Measurements from ENCODE around the gene DLX4. TPM values are rescaled to one million over a fixed set of nuclear protein-coding genes. Genes with fewer than 3 reads are reported as not detected.

Gene DLX4
- total and polyA plus RNA-seq, 8 donors = 0.76 to 2.6 (median 1.5) TPM

GRCh38 chr17:49930880-49931279 lies 38.1 kb upstream of the DLX4 start:
- no peak for TF ChIP-seq CTCF (IDR thresholded peaks at IDR 0.05)
- no peaks in the 10 kb centered on the region for H3K36me3 ChIP-seq
- intact Hi-C loops (cut with DNase I) = no loop called here
- H3K4me3 ChIP-seq = no peak overlapping the region
- peaks cover 0 to 84% of the 10 kb centered on the region in 2 donors for H3K27me3 ChIP-seq
- ATAC-seq = no peak
- H3K27ac ChIP-seq = no peak overlapping the region
- H3K9me3 ChIP-seq = no peaks in the 10 kb centered on the region
- DNase-seq = no peak
- no peaks in the 10 kb centered on the region for H3K4me1 ChIP-seq

GRCh38 chr17:49931416-49932137 lies 37.4 kb upstream of the DLX4 start:
- no peaks in the 10 kb centered on the region for H3K4me1 ChIP-seq

GRCh38 chr17:49932138-49932723 lies 36.8 kb upstream of the DLX4 start:
- Histone ChIP-seq H3K36me3 (no peaks in the 10 kb centered on the region), H3K4me3 (no peak overlapping the region), H3K27ac (no peak overlapping the region), H3K27me3 (peaks cover 0 to 70% of the 10 kb centered on the region in 2 donors), H3K4me1 (no peaks in the 10 kb centered on the region), H3K9me3 (no peaks in the 10 kb centered on the region)
- ATAC-seq = no peak
- TF ChIP-seq CTCF (IDR thresholded peaks at IDR 0.05) = no peak
- no peak for DNase-seq
- intact Hi-C loops (cut with DNase I) = no loop called here

More at GRCh38 chr17:49931416-49932137, 37.4 kb upstream of the DLX4 start:
- ATAC-seq (no peak), DNase-seq (no peak)
- Histone ChIP-seq H3K36me3 (no peaks in the 10 kb centered on the region), H3K27me3 (peaks cover 0 to 77% of the 10 kb centered on the region in 2 donors), H3K9me3 (no peaks in the 10 kb centered on the region), H3K27ac (no peak overlapping the region), H3K4me3 (no peak overlapping the region)
- intact Hi-C loops (cut with DNase I) = no loop called here
- no peak for TF ChIP-seq CTCF (IDR thresholded peaks at IDR 0.05)

GRCh38 chr17:49932901-49933300 lies 36.1 kb upstream of the DLX4 start:
- TF ChIP-seq CTCF (IDR thresholded peaks at IDR 0.05) = no peak
- no peaks in the 10 kb centered on the region for H3K36me3 ChIP-seq
- peaks cover 0 to 68% of the 10 kb centered on the region in 2 donors for H3K27me3 ChIP-seq
- intact Hi-C loops (cut with DNase I) = no loop called here
- H3K27ac ChIP-seq = no peak overlapping the region
- no peaks in the 10 kb centered on the region for H3K9me3 ChIP-seq
- H3K4me3 ChIP-seq = no peak overlapping the region
- no peaks in the 10 kb centered on the region for H3K4me1 ChIP-seq
- no peak for ATAC-seq
- no peak for DNase-seq

- Histone ChIP-seq H3K27ac (no peak overlapping the region), H3K27me3 (peaks cover 0 to 76% of the 10 kb centered on the region in 2 donors), H3K36me3 (no peaks in the 10 kb centered on the region), H3K4me3 (no peak overlapping the region), H3K9me3 (no peaks in the 10 kb centered on the region), H3K4me1 (no peaks in the 10 kb centered on the region)
- intact Hi-C loops (cut with DNase I) = no loop called here
- TF ChIP-seq CTCF (IDR thresholded peaks at IDR 0.05) = no peak
- ATAC-seq = no peak
- DNase-seq = no peak
These were observed 33.3 kb upstream of the DLX4 start for GRCh38 chr17:49935526-49936210.

Measured in left lung (tissue), 10 donors.